ENCODE results near the gene IFNL4.

- no peak for TF ChIP-seq POLR2A (IDR thresholded peaks at IDR 0.05)
- TF ChIP-seq CTCF (IDR thresholded peaks at IDR 0.05): no peak
These were observed 10.4 kb downstream of the IFNL4 start for GRCh38 chr19:39238209-39238608.
